HCT116 (cell line): ENCODE results near the gene TMEM204.

Experiments used
- EZH2 ChIP-seq: fragments of 200-600 bp; sonication (generic); IDR thresholded peaks from 2 replicates; pipeline ENCODE4 v1.6.1; 2017; ENCODE audit warnings: antibody characterized with exemption, mixed run types
- EZH2phosphoT487 ChIP-seq: fragments of 200-600 bp; IDR thresholded peaks from 2 replicates; pipeline ENCODE4 v1.6.1; 2018; ENCODE audit warnings: antibody characterized with exemption, borderline replicate concordance
- FOSL1 ChIP-seq: IDR thresholded peaks from 2 replicates; pipeline ENCODE4 v1.6.1; 2012; ENCODE audit warnings: low read depth
- POLR2AphosphoS5 ChIP-seq: IDR thresholded peaks from 2 replicates; pipeline ENCODE4 v1.6.1; 2011; ENCODE audit warnings: mild to moderate bottlenecking, low read depth, low read length, moderate library complexity
- SIN3A ChIP-seq: IDR thresholded peaks from 2 replicates; pipeline ENCODE4 v1.6.1; 2012; ENCODE audit warnings: low read depth
- YY1 ChIP-seq: IDR thresholded peaks from 2 replicates; pipeline ENCODE4 v1.6.1; 2011; ENCODE audit warnings: low read length, low read depth, moderate library complexity, mild to moderate bottlenecking; ENCODE audit not compliant: insufficient replicate concordance; ENCODE audit errors: extremely low read depth
- ZNF274 ChIP-seq: fragments of 200-500 bp; sonication (Bioruptor generic); IDR thresholded peaks from 2 replicates; pipeline ENCODE4 v1.6.1; 2014; ENCODE audit warnings: mild to moderate bottlenecking, low read depth, low read length, inconsistent platforms
- TF ChIP-seq, protein P1 (sequence below), 3 experiments: fragments of 200-600 bp in 1 of 3; sonication (generic) in 1 of 3; IDR thresholded peaks in 2 of 3; conservative IDR thresholded peaks in 1 of 3; 2 replicates each; pipeline ENCODE4 v1.5.1; 2012 to 2017; ENCODE audit warnings: low read depth in 2 of 3, low read length in 2 of 3, antibody characterized with exemption in 1 of 3, borderline replicate concordance in 1 of 3, control low read depth in 1 of 3, mild to moderate bottlenecking in 1 of 3, mixed read lengths in 1 of 3, mixed run types in 1 of 3, moderate library complexity in 1 of 3; ENCODE audit not compliant: insufficient read depth in 1 of 3
- TF ChIP-seq, protein P2 (sequence below): IDR thresholded peaks from 2 replicates; pipeline ENCODE4 v1.6.1; 2011; ENCODE audit warnings: mild to moderate bottlenecking, low read length, moderate library complexity; ENCODE audit not compliant: insufficient replicate concordance; ENCODE audit errors: extremely low read depth

DNA sequence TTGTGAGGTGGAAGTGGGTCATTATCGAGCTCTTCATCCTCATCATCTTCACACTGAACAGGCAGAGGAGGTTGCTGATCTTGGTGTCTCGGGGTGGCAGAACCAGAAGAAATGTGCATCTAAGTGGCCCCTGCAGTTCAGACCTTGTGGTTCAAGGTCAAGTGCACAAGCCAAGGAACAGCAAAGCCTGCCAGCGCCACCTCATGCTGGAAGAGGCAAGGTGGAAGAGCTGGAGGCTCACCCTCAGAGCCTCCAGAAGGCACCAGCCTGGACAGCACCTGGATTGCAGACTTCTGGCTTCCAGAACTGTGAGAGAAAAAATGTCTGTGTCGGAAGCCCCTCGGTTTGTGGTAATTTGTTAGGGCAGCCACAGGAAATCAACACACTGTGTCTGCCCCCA lies 45.7 kb downstream of the TMEM204 start:
- no peak for TF ChIP-seq POLR2AphosphoS5
- TF ChIP-seq ZNF274: no peak
- no peak for TF ChIP-seq EZH2
- TF ChIP-seq, protein P1, sequence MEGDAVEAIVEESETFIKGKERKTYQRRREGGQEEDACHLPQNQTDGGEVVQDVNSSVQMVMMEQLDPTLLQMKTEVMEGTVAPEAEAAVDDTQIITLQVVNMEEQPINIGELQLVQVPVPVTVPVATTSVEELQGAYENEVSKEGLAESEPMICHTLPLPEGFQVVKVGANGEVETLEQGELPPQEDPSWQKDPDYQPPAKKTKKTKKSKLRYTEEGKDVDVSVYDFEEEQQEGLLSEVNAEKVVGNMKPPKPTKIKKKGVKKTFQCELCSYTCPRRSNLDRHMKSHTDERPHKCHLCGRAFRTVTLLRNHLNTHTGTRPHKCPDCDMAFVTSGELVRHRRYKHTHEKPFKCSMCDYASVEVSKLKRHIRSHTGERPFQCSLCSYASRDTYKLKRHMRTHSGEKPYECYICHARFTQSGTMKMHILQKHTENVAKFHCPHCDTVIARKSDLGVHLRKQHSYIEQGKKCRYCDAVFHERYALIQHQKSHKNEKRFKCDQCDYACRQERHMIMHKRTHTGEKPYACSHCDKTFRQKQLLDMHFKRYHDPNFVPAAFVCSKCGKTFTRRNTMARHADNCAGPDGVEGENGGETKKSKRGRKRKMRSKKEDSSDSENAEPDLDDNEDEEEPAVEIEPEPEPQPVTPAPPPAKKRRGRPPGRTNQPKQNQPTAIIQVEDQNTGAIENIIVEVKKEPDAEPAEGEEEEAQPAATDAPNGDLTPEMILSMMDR (IDR thresholded peaks at IDR 0.05 in 2 of 3, conservative IDR thresholded peaks at IDR 0.05 in 1 of 3; ENCODE audit: borderline replicate concordance in 1 of 3, insufficient read depth in 1 of 3, low read depth in 2 of 3, low read length in 2 of 3): no peak
- TF ChIP-seq SIN3A: no peak
- no peak for TF ChIP-seq YY1
- TF ChIP-seq, protein P2, sequence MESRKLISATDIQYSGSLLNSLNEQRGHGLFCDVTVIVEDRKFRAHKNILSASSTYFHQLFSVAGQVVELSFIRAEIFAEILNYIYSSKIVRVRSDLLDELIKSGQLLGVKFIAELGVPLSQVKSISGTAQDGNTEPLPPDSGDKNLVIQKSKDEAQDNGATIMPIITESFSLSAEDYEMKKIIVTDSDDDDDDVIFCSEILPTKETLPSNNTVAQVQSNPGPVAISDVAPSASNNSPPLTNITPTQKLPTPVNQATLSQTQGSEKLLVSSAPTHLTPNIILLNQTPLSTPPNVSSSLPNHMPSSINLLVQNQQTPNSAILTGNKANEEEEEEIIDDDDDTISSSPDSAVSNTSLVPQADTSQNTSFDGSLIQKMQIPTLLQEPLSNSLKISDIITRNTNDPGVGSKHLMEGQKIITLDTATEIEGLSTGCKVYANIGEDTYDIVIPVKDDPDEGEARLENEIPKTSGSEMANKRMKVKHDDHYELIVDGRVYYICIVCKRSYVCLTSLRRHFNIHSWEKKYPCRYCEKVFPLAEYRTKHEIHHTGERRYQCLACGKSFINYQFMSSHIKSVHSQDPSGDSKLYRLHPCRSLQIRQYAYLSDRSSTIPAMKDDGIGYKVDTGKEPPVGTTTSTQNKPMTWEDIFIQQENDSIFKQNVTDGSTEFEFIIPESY: no peak
- no peak for TF ChIP-seq EZH2phosphoT487
- no peak for TF ChIP-seq FOSL1
